Colonic mucosa (tissue), 4 donors: ENCODE results near the gene GRIK4. TPM values are rescaled to one million over a fixed set of nuclear protein-coding genes. Genes with fewer than 3 reads are reported as not detected.

ENCODE experiments used
- DNase-seq: peaks from one replicate; pipeline ENCODE4 v3.0.0-alpha.2; 2020
- H3K27ac ChIP-seq: fragments of 200-600 bp; one replicate; pipeline ENCODE4 v1.8.0; 2021
- H3K27me3 ChIP-seq: fragments of 200-600 bp; one replicate; pipeline ENCODE4 v1.8.0; 2021
- H3K36me3 ChIP-seq: fragments of 200-600 bp; one replicate; pipeline ENCODE4 v1.8.0; 2021
- H3K4me1 ChIP-seq: fragments of 200-600 bp; one replicate; pipeline ENCODE4 v1.8.0; 2021; ENCODE audit warnings: mild to moderate bottlenecking
- H3K4me3 ChIP-seq: fragments of 200-600 bp; one replicate; pipeline ENCODE4 v1.8.0; 2021
- H3K9ac ChIP-seq, 2 donors: one replicate each; pipeline ENCODE4 v1.7.0; 2013; ENCODE audit warnings: control low read depth in 2 of 2, low read depth in 2 of 2, low read length in 2 of 2
- H3K9me3 ChIP-seq: fragments of 200-600 bp; one replicate; pipeline ENCODE4 v1.8.0; 2021
- CTCF ChIP-seq: fragments of 200-600 bp; IDR thresholded peaks from one replicate; pipeline ENCODE4 v1.8.0; 2022; ENCODE audit warnings: antibody characterized with exemption, mild to moderate bottlenecking
- intact Hi-C: fragments of 100-400 bp; cut with DNase I; formaldehyde crosslinking; loops from one replicate; pipeline ENCODE4 v1.14.1; 2022
- total RNA-seq, 2 donors: library from RNA; stranded (reverse); fragmentation: NEBNext Ultra II Directional in 1 of 2; extraction: Animal tissue kit (Norgen Biotek cat#: 25700) in 1 of 2; gene quantifications; one replicate each; pipeline ENCODE4 v1.2.1, GENCODE V29; 2021
- donor health status: healthy.
- donor health status: DM: no; HTN: no; CAD: no.
- donor health status: DM: no; HTN: no; CAD: no.

GRIK4 gene
- total RNA-seq, 2 donors from 2014 or later: 0.10 to 0.21 TPM

- Histone ChIP-seq H3K36me3 (no peaks in the 10 kb centered on the region), H3K9me3 (no peaks in the 10 kb centered on the region), H3K27ac (no peak overlapping the region), H3K27me3 (no peaks in the 10 kb centered on the region), H3K4me3 (no peak overlapping the region), H3K9ac (no peak overlapping the region), H3K4me1 (no peaks in the 10 kb centered on the region)
- no peak for DNase-seq
- intact Hi-C loops: no loop called here
- TF ChIP-seq CTCF: no peak
These were observed 485.4 kb downstream of the GRIK4 start for GRCh38 chr11:120996973-120997372.

- Histone ChIP-seq H3K9ac (no peak overlapping the region), H3K9me3 (no peaks in the 10 kb centered on the region), H3K36me3 (no peaks in the 10 kb centered on the region), H3K27ac (no peak overlapping the region), H3K27me3 (no peaks in the 10 kb centered on the region), H3K4me3 (no peak overlapping the region), H3K4me1 (no peaks in the 10 kb centered on the region)
- no peak for TF ChIP-seq CTCF
- intact Hi-C loops: no loop called here
- DNase-seq: no peak
These were observed 487.0 kb downstream of the GRIK4 start for GRCh38 chr11:120998581-120998980.

- no peaks in the 10 kb centered on the region for H3K9me3 ChIP-seq
- intact Hi-C loops: no loop called here
- no peaks in the 10 kb centered on the region for H3K36me3 ChIP-seq
- H3K4me1 ChIP-seq: no peaks in the 10 kb centered on the region
- H3K9ac ChIP-seq: no peak overlapping the region
- H3K27me3 ChIP-seq: no peaks in the 10 kb centered on the region
- no peak for DNase-seq
- H3K4me3 ChIP-seq: no peak overlapping the region
- H3K27ac ChIP-seq: no peak overlapping the region
- TF ChIP-seq CTCF: no peak
These were observed 492.8 kb downstream of the GRIK4 start for GRCh38 chr11:121004206-121004840.

GRCh38 chr11:121006922-121007321 is 495.4 kb downstream of the GRIK4 start:
- H3K27me3 ChIP-seq: no peaks in the 10 kb centered on the region
- TF ChIP-seq CTCF: no peak
- no peaks in the 10 kb centered on the region for H3K9me3 ChIP-seq
- H3K4me1 ChIP-seq: no peaks in the 10 kb centered on the region
- H3K9ac ChIP-seq: no peak overlapping the region
- no peak overlapping the region for H3K4me3 ChIP-seq
- DNase-seq: no peak
- H3K27ac ChIP-seq: no peak overlapping the region
- no peaks in the 10 kb centered on the region for H3K36me3 ChIP-seq
- intact Hi-C loops: no loop called here

- TF ChIP-seq CTCF: no peak
- H3K4me3 ChIP-seq: no peak overlapping the region
- no peaks in the 10 kb centered on the region for H3K9me3 ChIP-seq
- intact Hi-C loops: no loop called here
- no peak for DNase-seq
- H3K27ac ChIP-seq: no peak overlapping the region
- no peaks in the 10 kb centered on the region for H3K27me3 ChIP-seq
- no peaks in the 10 kb centered on the region for H3K4me1 ChIP-seq
- H3K36me3 ChIP-seq: no peaks in the 10 kb centered on the region
- H3K9ac ChIP-seq: no peak overlapping the region
These were observed 497.0 kb downstream of the GRIK4 start for GRCh38 chr11:121008551-121008950.
